ENCODE data around the gene C2orf92.
"Not testable (repeated sequence)": the region's sequence is repeated elsewhere in the genome, so short reads cannot be mapped to it uniquely, and the experiment has no call there.

Gene C2orf92

DNA sequence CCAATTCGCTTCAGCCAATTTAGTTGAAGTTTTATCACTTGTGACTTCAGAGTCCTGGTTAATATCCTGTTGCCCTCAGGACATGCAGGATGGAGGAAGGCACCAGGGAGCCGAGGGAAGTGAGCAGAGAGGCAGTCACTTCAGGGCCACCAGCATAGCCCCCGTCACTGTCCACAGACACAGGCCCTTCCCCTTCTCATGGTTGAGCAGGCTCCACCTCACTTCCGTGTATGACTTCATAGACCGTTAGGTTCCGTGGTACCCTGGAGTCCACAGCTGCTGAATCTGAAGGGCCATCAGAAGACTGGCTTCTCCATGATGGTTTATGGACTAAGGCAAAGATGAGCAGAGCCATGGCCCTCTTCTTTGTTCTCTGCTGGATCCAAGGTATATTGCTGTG lies at the start of gene C2orf92:
TSS of gene C2orf92 (plus strand) at position 266 of the 400 bp plus-strand sequence. CDS start at position 342, 76 bp downstream.
- DNase-seq = no peak
- no peak within 1 kb of the TSS for H3K4me3 ChIP-seq (ENCODE audit: low read depth, low read length)
- in situ Hi-C loops (cut with HindIII; ENCODE audit: low pct_ligation_motif_present, low sequenced_read_pairs) = no loop called here
- H3K27me3 ChIP-seq (replicated peaks) = no peaks in the 10 kb centered on the region
- no peaks in the 10 kb centered on the region for H3K36me3 ChIP-seq (replicated peaks)
- H3K27ac ChIP-seq = no peak within 1 kb of the TSS
- no peak for TF ChIP-seq CTCF (IDR thresholded peaks at IDR 0.05; ENCODE audit: low read depth, low read length, missing control alignments)

DNA sequence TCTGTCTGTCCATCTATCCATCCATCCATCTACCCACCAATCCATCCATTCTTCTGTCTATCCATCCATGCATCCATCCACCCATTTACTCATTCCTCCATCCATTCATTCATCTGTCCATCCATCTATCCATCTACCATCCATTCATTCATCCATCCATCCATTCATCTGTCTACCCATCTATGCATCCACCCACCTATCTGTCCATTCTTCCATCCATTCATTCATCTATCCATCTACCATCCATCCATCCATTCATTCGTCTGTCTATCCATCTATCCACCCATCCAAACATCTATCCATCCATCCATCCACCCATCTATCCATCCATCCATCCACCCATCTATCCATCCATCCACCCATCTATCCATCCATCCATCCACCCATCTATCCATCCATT lies 49.0 kb upstream of the C2orf92 start:
- in situ Hi-C loops (cut with HindIII; ENCODE audit: low pct_ligation_motif_present, low sequenced_read_pairs); H3K27ac ChIP-seq: not testable (repeated sequence)

GRCh38 chr2:97622976-97623375 lies 46.5 kb upstream of the C2orf92 start:
- H3K27me3 ChIP-seq (replicated peaks); H3K27ac ChIP-seq; H3K36me3 ChIP-seq (replicated peaks); DNase-seq; in situ Hi-C loops (cut with HindIII; ENCODE audit: low pct_ligation_motif_present, low sequenced_read_pairs); H3K4me3 ChIP-seq (ENCODE audit: low read depth, low read length): not testable (repeated sequence)

More for the DNA sequence above, 49.0 kb upstream of the C2orf92 start:
- not testable (repeated sequence) for DNase-seq; H3K4me3 ChIP-seq (ENCODE audit: low read depth, low read length); H3K27me3 ChIP-seq (replicated peaks); H3K36me3 ChIP-seq (replicated peaks)

GRCh38 chr2:97625354-97626048 lies 44.0 kb upstream of the C2orf92 start:
- in situ Hi-C loops (cut with HindIII; ENCODE audit: low pct_ligation_motif_present, low sequenced_read_pairs); H3K4me3 ChIP-seq (ENCODE audit: low read depth, low read length); H3K27ac ChIP-seq; H3K36me3 ChIP-seq (replicated peaks); DNase-seq; H3K27me3 ChIP-seq (replicated peaks): not testable (repeated sequence)

GRCh38 chr2:97626049-97626430 lies 43.5 kb upstream of the C2orf92 start:
- in situ Hi-C loops (cut with HindIII; ENCODE audit: low pct_ligation_motif_present, low sequenced_read_pairs); H3K27me3 ChIP-seq (replicated peaks); DNase-seq; H3K4me3 ChIP-seq (ENCODE audit: low read depth, low read length); H3K36me3 ChIP-seq (replicated peaks); H3K27ac ChIP-seq: not testable (repeated sequence)

DNA sequence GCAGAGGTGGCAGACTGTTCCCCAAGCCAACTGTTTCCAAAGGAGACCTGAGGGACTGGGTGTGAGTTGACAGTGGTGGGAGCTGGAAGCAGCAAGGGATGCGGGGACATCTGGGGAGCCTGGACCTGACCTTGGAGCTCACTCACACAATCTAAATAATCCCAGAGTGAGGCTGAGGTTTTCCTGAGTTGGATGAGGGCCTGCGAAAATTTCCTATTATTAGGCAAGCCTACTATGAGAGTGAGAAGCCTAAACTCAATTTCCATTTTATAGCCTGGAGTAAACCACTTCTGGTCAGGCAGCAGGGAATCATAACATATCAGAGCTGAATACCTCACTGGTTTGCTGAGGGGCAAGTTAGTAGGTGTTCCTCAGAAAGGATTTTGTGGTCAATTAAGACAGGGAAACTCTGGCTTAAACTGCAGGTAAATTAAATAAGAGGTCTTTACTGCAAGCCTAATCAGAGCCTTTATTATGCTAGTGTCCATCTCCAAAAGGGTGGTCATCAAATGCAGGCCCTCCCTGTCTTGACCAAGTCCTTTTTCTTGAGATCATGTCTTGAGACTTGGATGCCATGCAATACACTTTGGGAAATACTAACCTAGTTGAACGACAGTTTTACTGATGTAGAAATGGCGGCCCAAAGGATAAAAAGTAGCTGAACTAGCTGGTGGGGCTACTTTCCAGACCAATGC lies 25.3 kb upstream of the C2orf92 start:
- no peaks in the 10 kb centered on the region for H3K27me3 ChIP-seq (replicated peaks)
- H3K4me3 ChIP-seq (ENCODE audit: low read depth, low read length) = no peak overlapping the region
- no peak overlapping the region for H3K27ac ChIP-seq
- in situ Hi-C loops (cut with HindIII; ENCODE audit: low pct_ligation_motif_present, low sequenced_read_pairs) = no loop called here
- TF ChIP-seq CTCF (IDR thresholded peaks at IDR 0.05; ENCODE audit: low read depth, low read length, missing control alignments) = no peak
- no peak for DNase-seq
- H3K36me3 ChIP-seq (replicated peaks) = peaks cover 22% of the 10 kb centered on the region

GRCh38 chr2:97645112-97645694 lies 24.3 kb upstream of the C2orf92 start:
- no peak for TF ChIP-seq CTCF (IDR thresholded peaks at IDR 0.05; ENCODE audit: low read depth, low read length, missing control alignments)
- Histone ChIP-seq H3K36me3 (replicated peaks) (peaks cover 23% of the 10 kb centered on the region), H3K4me3 (ENCODE audit: low read depth, low read length) (peak overlapping the region; percentile 99), H3K27me3 (replicated peaks) (no peaks in the 10 kb centered on the region), H3K27ac (peak overlapping the region; percentile 34)
- in situ Hi-C loops (cut with HindIII; ENCODE audit: low pct_ligation_motif_present, low sequenced_read_pairs) = no loop called here
- no peak for DNase-seq
